DOHH2 (cell line): ENCODE results near the gene CCNB1.

ENCODE experiments used
- H3F3A ChIP-seq: fragments of 200-600 bp; sonication (generic), shearing (Covaris generic); 2 replicates; pipeline ENCODE4 v1.6.0; 2016; ENCODE audit warnings: antibody characterized with exemption, mild to moderate bottlenecking; ENCODE audit not compliant: control insufficient read depth, insufficient read depth
- H3K27ac ChIP-seq: fragments of 200-600 bp; sonication (generic); 2 replicates; pipeline ENCODE4 v1.5.1; 2014; ENCODE audit warnings: low read depth, mild to moderate bottlenecking, low read length, moderate library complexity
- H3K27me3 ChIP-seq: fragments of 200-600 bp; sonication (generic); 2 replicates; pipeline ENCODE4 v1.6.1; 2014; ENCODE audit warnings: mild to moderate bottlenecking, low read length, mixed read lengths; ENCODE audit not compliant: control insufficient read depth
- H3K36me3 ChIP-seq: fragments of 200-600 bp; sonication (generic); 2 replicates; pipeline ENCODE4 v1.6.1; 2014; ENCODE audit warnings: mild to moderate bottlenecking, low read length, moderate library complexity, mixed read lengths; ENCODE audit not compliant: control insufficient read depth
- H3K4me1 ChIP-seq: fragments of 200-600 bp; sonication (generic); 2 replicates; pipeline ENCODE4 v1.6.1; 2014; ENCODE audit warnings: mild to moderate bottlenecking, low read length, mixed read lengths; ENCODE audit not compliant: control insufficient read depth
- H3K4me2 ChIP-seq: fragments of 200-600 bp; sonication (generic); 2 replicates; pipeline ENCODE4 v1.6.0; 2014; ENCODE audit warnings: mild to moderate bottlenecking, low read length, moderate library complexity
- H3K4me3 ChIP-seq: fragments of 200-600 bp; sonication (generic); 2 replicates; pipeline ENCODE4 v1.5.1; 2014; ENCODE audit warnings: mild to moderate bottlenecking, low read length, mixed read lengths
- H3K79me2 ChIP-seq: fragments of 200-600 bp; sonication (generic); 2 replicates; pipeline ENCODE4 v1.6.1; 2014; ENCODE audit warnings: mild to moderate bottlenecking, low read length, mixed read lengths; ENCODE audit not compliant: control insufficient read depth
- H3K9me2 ChIP-seq: fragments of 200-600 bp; sonication (generic); replicated peaks from 2 replicates; pipeline ENCODE4 v1.6.1; 2014; ENCODE audit warnings: mild to moderate bottlenecking, low read length, mixed read lengths; ENCODE audit not compliant: control insufficient read depth
- H3K9me3 ChIP-seq: fragments of 200-600 bp; sonication (generic); 2 replicates; pipeline ENCODE4 v1.6.1; 2014; ENCODE audit warnings: antibody characterized with exemption, low read length, mixed read lengths; ENCODE audit not compliant: control insufficient read depth, insufficient read depth
- H4K20me1 ChIP-seq: fragments of 200-600 bp; sonication (generic); 2 replicates; pipeline ENCODE4 v1.6.0; 2014; ENCODE audit warnings: low read depth, mild to moderate bottlenecking, antibody characterized with exemption, low read length, moderate library complexity; ENCODE audit not compliant: control insufficient read depth, insufficient read depth
- EZH2phosphoT487 ChIP-seq: fragments of 200-600 bp; sonication (generic); IDR thresholded peaks from 2 replicates; pipeline ENCODE4 v1.6.1; 2017; ENCODE audit warnings: borderline replicate concordance, mild to moderate bottlenecking, antibody characterized with exemption, low read length, moderate library complexity, mixed read lengths
- TF ChIP-seq, protein P1 (sequence below): fragments of 200-600 bp; sonication (generic); IDR thresholded peaks from one replicate; pipeline ENCODE4 v1.5.1; 2014; ENCODE audit warnings: antibody characterized with exemption, mild to moderate bottlenecking, low read depth, low read length; ENCODE audit not compliant: poor library complexity, severe bottlenecking

The CCNB1 gene

GRCh38 chr5:69184621-69185020, 17.7 kb downstream of the CCNB1 start:
- Histone ChIP-seq H3K27ac (no peak overlapping the region), H3K79me2 (peaks cover 9% of the 10 kb centered on the region), H3K9me2 (no peaks in the 10 kb centered on the region), H3K4me2 (no peak overlapping the region), H4K20me1 (no peaks in the 10 kb centered on the region), H3K4me3 (no peak overlapping the region), H3K4me1 (peaks cover 6% of the 10 kb centered on the region), H3K36me3 (no peaks in the 10 kb centered on the region; the same call in 1 of the 2 replicates), H3K27me3 (no peaks in the 10 kb centered on the region), H3K9me3 (peaks cover 7% of the 10 kb centered on the region; the same call in 1 of the 2 replicates), H3F3A (peaks cover 7% of the 10 kb centered on the region)
- TF ChIP-seq EZH2phosphoT487 = no peak
- TF ChIP-seq, protein P1, sequence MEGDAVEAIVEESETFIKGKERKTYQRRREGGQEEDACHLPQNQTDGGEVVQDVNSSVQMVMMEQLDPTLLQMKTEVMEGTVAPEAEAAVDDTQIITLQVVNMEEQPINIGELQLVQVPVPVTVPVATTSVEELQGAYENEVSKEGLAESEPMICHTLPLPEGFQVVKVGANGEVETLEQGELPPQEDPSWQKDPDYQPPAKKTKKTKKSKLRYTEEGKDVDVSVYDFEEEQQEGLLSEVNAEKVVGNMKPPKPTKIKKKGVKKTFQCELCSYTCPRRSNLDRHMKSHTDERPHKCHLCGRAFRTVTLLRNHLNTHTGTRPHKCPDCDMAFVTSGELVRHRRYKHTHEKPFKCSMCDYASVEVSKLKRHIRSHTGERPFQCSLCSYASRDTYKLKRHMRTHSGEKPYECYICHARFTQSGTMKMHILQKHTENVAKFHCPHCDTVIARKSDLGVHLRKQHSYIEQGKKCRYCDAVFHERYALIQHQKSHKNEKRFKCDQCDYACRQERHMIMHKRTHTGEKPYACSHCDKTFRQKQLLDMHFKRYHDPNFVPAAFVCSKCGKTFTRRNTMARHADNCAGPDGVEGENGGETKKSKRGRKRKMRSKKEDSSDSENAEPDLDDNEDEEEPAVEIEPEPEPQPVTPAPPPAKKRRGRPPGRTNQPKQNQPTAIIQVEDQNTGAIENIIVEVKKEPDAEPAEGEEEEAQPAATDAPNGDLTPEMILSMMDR = no peak

- H3K4me3 ChIP-seq = no peak overlapping the region
- no peak overlapping the region for H3K27ac ChIP-seq
- no peak overlapping the region for H3K4me2 ChIP-seq
- H3K4me1 ChIP-seq = peaks cover 14% of the 10 kb centered on the region
- H3K27me3 ChIP-seq = no peaks in the 10 kb centered on the region
- peaks cover 14% of the 10 kb centered on the region for H3K36me3 ChIP-seq
- H4K20me1 ChIP-seq = no peaks in the 10 kb centered on the region
- H3K79me2 ChIP-seq = peaks cover 34% of the 10 kb centered on the region
- no peaks in the 10 kb centered on the region for H3K9me3 ChIP-seq
- H3F3A ChIP-seq = peaks cover 2% of the 10 kb centered on the region; the same call in 1 of the 2 replicates
- TF ChIP-seq EZH2phosphoT487 = no peak
- TF ChIP-seq, protein P1 = no peak
- H3K9me2 ChIP-seq = no peaks in the 10 kb centered on the region
These were observed 20.4 kb downstream of the CCNB1 start for GRCh38 chr5:69187342-69187741.

GRCh38 chr5:69188811-69189161, 21.8 kb downstream of the CCNB1 start:
- Histone ChIP-seq H3K9me2 (no peaks in the 10 kb centered on the region), H3K4me1 (peaks cover 14% of the 10 kb centered on the region), H3K27ac (no peak overlapping the region)

More at GRCh38 chr5:69188811-69189161, 21.8 kb downstream of the CCNB1 start:
- Histone ChIP-seq H3K36me3 (peaks cover 26% of the 10 kb centered on the region), H3F3A (peaks cover 2% of the 10 kb centered on the region; the same call in 1 of the 2 replicates), H3K9me3 (no peaks in the 10 kb centered on the region), H3K79me2 (peaks cover 34% of the 10 kb centered on the region), H4K20me1 (no peaks in the 10 kb centered on the region), H3K4me2 (peak overlapping the region; percentile 82), H3K27me3 (no peaks in the 10 kb centered on the region), H3K4me3 (peak overlapping the region; percentile 90)
- TF ChIP-seq, protein P1 = no peak
- no peak for TF ChIP-seq EZH2phosphoT487
